ENCODE results near the gene ZXDB. TPM values are rescaled to one million over a fixed set of nuclear protein-coding genes. Genes with fewer than 3 reads are reported as not detected.

Gene ZXDB
- 9.0 and 13.2 TPM in 2 replicates for total RNA-seq

GRCh38 chrX:57591284-57592159 lies at the start of gene ZXDB:
Gene ZXDB (plus strand): TSS chrX:57592011. CDS start chrX:57592049, 38 bp downstream.

Other genes with a start within 250 kb of the ZXDB start
- gene NLRP2B, start 88.2 kb downstream of the ZXDB start, total RNA-seq = not detected in 2 replicates

All from uterine smooth muscle cell (primary cell).